Smooth muscle cell of the umbilical artery (primary cell): ENCODE results near the gene IL4I1. TPM values are rescaled to one million over a fixed set of nuclear protein-coding genes. Genes with fewer than 3 reads are reported as not detected.

Experiments used
- total RNA-seq: library from RNA; depleted of rRNA; stranded (reverse); fragments of >200 nt; gene quantifications from 2 replicates; pipeline ENCODE4 v1.2.3, GENCODE V29; 2014

Gene IL4I1, protein sequence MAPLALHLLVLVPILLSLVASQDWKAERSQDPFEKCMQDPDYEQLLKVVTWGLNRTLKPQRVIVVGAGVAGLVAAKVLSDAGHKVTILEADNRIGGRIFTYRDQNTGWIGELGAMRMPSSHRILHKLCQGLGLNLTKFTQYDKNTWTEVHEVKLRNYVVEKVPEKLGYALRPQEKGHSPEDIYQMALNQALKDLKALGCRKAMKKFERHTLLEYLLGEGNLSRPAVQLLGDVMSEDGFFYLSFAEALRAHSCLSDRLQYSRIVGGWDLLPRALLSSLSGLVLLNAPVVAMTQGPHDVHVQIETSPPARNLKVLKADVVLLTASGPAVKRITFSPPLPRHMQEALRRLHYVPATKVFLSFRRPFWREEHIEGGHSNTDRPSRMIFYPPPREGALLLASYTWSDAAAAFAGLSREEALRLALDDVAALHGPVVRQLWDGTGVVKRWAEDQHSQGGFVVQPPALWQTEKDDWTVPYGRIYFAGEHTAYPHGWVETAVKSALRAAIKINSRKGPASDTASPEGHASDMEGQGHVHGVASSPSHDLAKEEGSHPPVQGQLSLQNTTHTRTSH
- total RNA-seq = 2.1 TPM in 2 replicates

DNA sequence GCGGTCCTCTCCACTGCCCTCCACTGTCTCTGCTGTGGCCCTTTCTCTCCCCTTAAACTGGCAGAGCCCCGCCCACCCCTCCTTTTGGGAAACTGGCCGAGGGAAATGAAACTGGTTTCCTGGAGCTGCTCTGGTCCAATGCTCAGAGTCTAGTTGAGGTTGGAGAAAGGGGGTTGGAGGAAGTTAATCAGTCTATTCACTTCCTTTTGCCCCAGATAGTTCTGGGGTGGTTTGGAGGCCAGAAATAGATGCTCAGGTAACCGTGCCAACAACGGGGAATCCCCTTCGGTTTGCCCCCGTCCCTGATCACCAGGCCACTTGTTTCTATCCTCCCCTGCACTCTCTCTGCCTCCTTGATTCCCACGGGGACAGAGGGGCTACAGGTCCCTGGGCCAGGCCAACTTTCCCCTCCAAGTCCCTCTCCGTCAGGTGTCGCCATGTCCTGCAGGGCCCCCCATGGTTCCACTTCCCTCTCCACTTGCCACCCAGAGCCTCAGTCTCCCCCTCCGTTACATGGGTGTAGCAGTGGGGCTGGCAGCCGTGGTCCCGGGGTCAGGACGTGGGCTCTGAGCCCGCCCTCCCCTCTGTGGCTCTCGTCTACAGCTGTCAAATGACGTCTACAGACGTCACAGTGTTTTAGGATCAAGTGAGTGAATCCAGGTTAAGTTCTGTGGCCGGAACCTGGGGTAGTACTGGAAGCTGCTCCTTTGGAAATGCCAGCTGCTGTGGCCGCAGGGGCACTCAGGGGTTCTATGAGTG, at the start of gene IL4I1:
TSS of gene IL4I1 (minus strand) at position 25 of the 759 bp plus-strand sequence. CDS start 727 bp downstream, outside the sequence.

DNA sequence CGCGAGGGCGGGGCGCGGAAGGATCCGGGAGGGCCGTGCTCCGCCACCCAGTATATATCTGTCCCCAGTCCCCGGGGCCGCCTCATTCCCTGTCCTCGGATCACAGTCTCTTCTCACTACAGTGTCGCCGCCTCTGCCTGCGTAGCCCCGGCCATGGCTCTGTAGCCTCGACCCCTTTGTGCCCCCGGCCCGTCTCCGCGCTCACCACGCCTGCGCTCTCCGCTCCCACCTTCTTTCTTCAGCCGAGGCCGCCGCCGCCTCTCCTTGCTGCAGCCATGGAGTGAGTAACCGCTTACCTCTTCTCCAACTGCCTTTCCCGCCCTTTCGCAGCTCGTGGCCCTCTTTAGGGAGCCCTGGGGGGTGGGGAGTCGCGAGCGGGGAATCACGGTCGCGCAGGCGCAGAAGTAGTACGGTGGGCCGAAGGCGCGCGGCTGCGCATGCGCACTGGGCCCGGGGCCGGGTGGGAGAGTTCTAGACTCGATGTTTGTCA, 32.5 kb upstream of the IL4I1 start, which contains the start of the genes ATF5 and NUP62:
TSS of gene ATF5 (plus strand) at position 85 of the 490 bp plus-strand sequence. CDS start 1,646 bp downstream, outside the sequence.
TSS of gene NUP62 (minus strand) at position 384 of the 490 bp plus-strand sequence. CDS start 19,697 bp downstream, outside the sequence.

DNA sequence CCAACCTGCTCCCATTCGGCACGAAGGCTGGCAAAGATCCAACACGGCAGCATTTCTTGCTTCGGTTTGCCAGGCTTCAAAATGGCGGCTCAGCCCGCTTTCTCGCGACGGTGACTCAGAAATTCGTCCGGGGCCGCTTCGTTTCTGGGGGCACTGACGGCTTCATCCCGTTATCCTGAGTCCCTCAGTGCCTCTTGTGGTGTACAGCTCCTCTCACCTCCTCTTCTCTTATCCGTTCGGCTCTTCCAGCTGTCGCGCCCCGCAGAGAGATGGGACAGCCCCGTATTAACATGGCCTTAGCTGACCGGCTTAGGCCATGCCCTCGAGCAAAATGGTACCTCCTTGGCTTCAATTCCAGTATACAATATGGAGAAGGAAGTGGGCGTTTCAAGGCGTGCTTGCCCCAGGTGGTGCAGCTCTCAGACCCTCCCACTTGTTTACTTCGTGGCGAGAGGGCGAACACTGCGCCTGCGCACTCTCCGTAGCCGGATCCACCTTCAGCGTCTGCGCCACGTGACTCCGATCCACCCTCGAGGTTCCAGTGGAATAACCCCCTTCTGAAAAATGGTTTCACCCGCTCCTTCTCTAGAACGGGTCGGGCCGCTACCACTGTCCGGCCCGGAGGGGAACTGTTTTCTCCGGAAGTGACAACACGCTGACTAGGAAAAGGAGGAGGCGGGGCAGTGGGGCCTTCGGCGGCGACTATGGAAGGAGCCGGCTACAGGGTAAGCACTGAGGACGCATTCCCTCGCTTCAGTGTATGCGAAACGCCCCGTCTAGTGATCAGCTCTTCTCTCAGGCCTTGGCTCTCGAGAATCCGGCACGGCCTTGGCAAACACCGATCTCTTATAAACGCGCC, 19.4 kb downstream of the IL4I1 start, which contains the start of the genes AKT1S1 and TBC1D17:
TSS of gene AKT1S1 (minus strand) at position 336 of the 859 bp plus-strand sequence. CDS start 4,060 bp downstream, outside the sequence.
TSS of gene TBC1D17 (plus strand) at position 683 of the 859 bp plus-strand sequence. CDS start at position 705, 22 bp downstream.

DNA sequence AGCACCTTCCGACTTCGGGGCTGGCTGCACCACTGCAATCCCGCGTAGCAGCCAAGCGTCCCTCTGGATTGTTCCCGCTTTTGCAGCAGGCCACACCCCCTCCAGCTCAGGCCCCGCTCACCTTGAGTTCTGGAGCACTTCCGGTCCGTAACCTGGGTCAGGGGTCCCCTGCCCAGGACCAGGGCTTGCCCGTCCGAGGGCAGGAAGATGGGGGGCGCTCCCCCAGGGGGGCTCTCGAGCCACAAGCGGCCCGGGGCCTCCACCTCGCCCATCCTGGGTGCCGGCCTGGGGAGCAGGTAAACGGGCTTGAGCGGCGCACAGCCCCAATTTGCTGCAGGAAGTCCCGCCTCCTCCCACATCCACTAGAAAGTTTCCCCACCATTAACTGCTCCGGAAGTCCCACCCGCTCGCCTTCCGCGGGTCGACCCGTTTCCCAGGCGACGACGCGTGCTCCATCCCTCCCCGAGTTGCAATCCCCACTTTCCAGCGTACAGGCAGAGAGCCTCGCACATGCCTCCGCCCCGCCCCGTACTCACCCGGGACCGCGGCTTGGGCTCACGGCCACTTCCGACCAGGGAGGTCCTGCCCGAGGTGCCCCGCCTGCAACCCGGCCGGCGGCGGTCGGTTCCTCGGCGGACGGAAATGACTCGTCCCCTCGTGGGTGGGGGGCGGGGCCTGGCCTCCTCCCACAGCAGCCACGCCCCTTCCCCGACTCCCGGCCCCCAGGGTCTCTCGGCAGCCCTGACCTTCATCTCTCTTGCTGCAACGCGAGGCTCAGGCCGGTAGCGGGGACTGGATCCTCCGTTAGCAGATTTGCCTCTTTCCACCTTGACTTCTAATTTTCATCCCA, 29.5 kb downstream of the IL4I1 start, which contains the start of gene PNKP:
TSS of gene PNKP (minus strand) at position 644 of the 850 bp plus-strand sequence. CDS start at position 272, 372 bp downstream.

DNA sequence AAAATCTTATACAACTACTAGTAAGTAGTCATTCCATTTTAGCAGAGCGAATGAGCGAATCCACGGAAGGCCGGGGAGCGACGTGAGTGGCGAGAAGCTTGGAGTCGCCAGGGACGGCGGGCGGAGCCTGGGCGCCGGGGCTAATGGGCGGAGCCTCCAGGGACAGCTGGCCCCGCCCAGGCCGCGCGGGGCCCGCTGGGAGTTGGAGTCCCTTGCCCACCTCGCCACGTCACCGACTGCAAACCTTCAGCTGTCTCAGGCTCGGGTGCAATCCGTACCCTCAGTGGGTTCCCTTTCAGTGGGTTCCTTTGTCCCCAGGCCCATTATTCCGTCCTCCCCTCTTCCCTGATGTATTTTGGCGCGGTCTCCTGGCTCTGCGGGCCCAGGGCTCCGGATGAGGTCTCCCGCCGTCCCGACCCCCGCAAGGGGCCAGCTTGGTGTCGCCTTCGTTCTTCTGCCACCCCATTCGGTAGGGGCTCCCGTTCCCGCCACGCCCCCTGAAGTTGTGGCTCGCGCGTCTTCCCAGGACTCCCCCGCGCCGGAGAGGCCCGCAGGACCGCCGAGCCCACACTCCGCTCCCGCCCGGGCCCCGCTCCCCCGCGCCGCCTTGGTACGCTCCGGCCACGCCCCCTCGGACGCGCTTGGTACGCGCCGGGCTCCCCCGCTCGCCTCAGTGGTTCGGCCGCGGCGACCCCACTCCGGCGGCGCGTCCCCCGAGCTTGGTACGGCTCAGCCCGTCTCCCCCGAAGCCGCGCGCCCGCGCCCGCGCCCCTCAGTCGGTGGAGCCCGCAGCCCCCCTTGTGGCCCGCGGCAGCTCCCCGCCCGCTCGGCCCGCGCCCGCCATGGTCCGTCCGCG, 46.0 kb downstream of the IL4I1 start, which contains the start of gene PTOV1:
TSS of gene PTOV1 (plus strand) at position 673 of the 856 bp plus-strand sequence.

Other genes starting within 250 kb of the IL4I1 start
- gene IRF3, start 231.0 kb downstream of the IL4I1 start, total RNA-seq = 33.0 and 64.1 TPM in 2 replicates
- gene BCL2L12, start 231.0 kb downstream of the IL4I1 start, total RNA-seq = 1.5 and 2.4 TPM in 2 replicates
- gene PRMT1, start 219.6 kb downstream of the IL4I1 start, total RNA-seq = 303 and 388 TPM in 2 replicates
- gene ADM5, start 207.3 kb downstream of the IL4I1 start, total RNA-seq = 0.51 and 0.59 TPM in 2 replicates
- 18.4 and 18.7 TPM in 2 replicates for gene CPT1C, start 205.8 kb downstream of the IL4I1 start, total RNA-seq
- 0.28 TPM in 1 of 2 replicates, not detected in the other for gene TSKS, start 133.6 kb downstream of the IL4I1 start, total RNA-seq
- 63.0 and 125 TPM in 2 replicates for gene AP2A1, start 129.9 kb downstream of the IL4I1 start, total RNA-seq
- 10.4 and 16.1 TPM in 2 replicates for gene FUZ, start 83.6 kb downstream of the IL4I1 start, total RNA-seq
- gene MED25, start 78.6 kb downstream of the IL4I1 start, total RNA-seq = 28.9 and 32.4 TPM in 2 replicates
- 58.5 and 74.6 TPM in 2 replicates for gene PTOV1, start 45.7 kb downstream of the IL4I1 start, total RNA-seq
- gene PNKP, start 29.3 kb downstream of the IL4I1 start, total RNA-seq = 40.2 and 40.4 TPM in 2 replicates
- 9.8 and 13.5 TPM in 2 replicates for gene AKT1S1, start 19.5 kb downstream of the IL4I1 start, total RNA-seq
- 10.1 and 16.1 TPM in 2 replicates for gene TBC1D17, start 19.2 kb downstream of the IL4I1 start, total RNA-seq
- gene ATF5, start 32.3 kb upstream of the IL4I1 start, total RNA-seq = 4.5 and 4.8 TPM in 2 replicates
- 19.6 and 36.5 TPM in 2 replicates for gene NUP62, start 32.6 kb upstream of the IL4I1 start, total RNA-seq
- gene SIGLEC11, start 64.3 kb upstream of the IL4I1 start, total RNA-seq = not detected in 2 replicates
- gene VRK3, start 128.5 kb upstream of the IL4I1 start, total RNA-seq = 21.4 and 22.9 TPM in 2 replicates
- gene ZNF473, start 129.1 kb upstream of the IL4I1 start, total RNA-seq = 5.8 and 6.5 TPM in 2 replicates